Keratinocyte (primary cell): Measurements from ENCODE around the gene PLEKHG5. TPM values are rescaled to one million over a fixed set of nuclear protein-coding genes. Genes with fewer than 3 reads are reported as not detected.

Source experiments
- DNase-seq: peaks from one replicate; pipeline ENCODE4 v3.0.0-alpha.2; 2011; ENCODE audit warnings: low read depth, missing footprints, low spot score
- FAIRE-seq: peaks from 2 replicates; lab custom pipeline; 2011; peaks lifted over from hg19 to GRCh38; lab: Jason Lieb, UNC
- H2AFZ ChIP-seq: 2 replicates; pipeline ENCODE4 v1.6.0; 2012; ENCODE audit warnings: low read length, control low read depth, inconsistent platforms; ENCODE audit not compliant: control insufficient read depth
- H3K27ac ChIP-seq: 2 replicates; pipeline ENCODE4 v1.5.1; 2011; ENCODE audit warnings: low read length; ENCODE audit not compliant: control insufficient read depth, insufficient read depth
- H3K27me3 ChIP-seq: 3 replicates; pipeline ENCODE4 v1.6.0; 2011; ENCODE audit warnings: low read length; ENCODE audit not compliant: control insufficient read depth, insufficient read depth; ENCODE audit errors: extremely low read depth
- H3K36me3 ChIP-seq, 2 experiments: 2 replicates in 1 of 2; 3 replicates in 1 of 2; pipeline ENCODE4 v1.5.1; 2011; ENCODE audit warnings: low read length in 2 of 2, mild to moderate bottlenecking in 1 of 2; ENCODE audit not compliant: control insufficient read depth in 2 of 2, insufficient read depth in 2 of 2; ENCODE audit errors: extremely low read depth in 1 of 2
- H3K4me1 ChIP-seq: 3 replicates; pipeline ENCODE4 v1.5.1; 2011; ENCODE audit warnings: low read length; ENCODE audit not compliant: control insufficient read depth, insufficient read depth; ENCODE audit errors: extremely low read depth
- H3K4me2 ChIP-seq: 3 replicates; pipeline ENCODE4 v1.6.0; 2011; ENCODE audit warnings: low read depth, low read length; ENCODE audit not compliant: control insufficient read depth, insufficient read depth; ENCODE audit errors: extremely low read depth
- H3K4me3 ChIP-seq, 3 experiments: fragments of 200-600 bp in 1 of 3; sonication (generic) in 1 of 3; 2 replicates in 2 of 3; 3 replicates in 1 of 3; pipeline ENCODE4 v1.5.1; 2011 to 2016; ENCODE audit warnings: low read length in 3 of 3, mild to moderate bottlenecking in 3 of 3, control low read depth in 2 of 3, inconsistent platforms in 1 of 3, low read depth in 1 of 3, mixed read lengths in 1 of 3, mixed run types in 1 of 3, moderate library complexity in 1 of 3; ENCODE audit not compliant: control insufficient read depth in 2 of 3, insufficient read depth in 2 of 3; ENCODE audit errors: extremely low read depth in 1 of 3
- H3K79me2 ChIP-seq: 2 replicates; pipeline ENCODE4 v1.6.0; 2012; ENCODE audit warnings: low read length; ENCODE audit not compliant: control insufficient read depth, insufficient read depth
- H3K9ac ChIP-seq: 3 replicates; pipeline ENCODE4 v1.6.0; 2011; ENCODE audit warnings: low read length; ENCODE audit not compliant: control insufficient read depth, insufficient read depth; ENCODE audit errors: extremely low read depth
- H3K9me1 ChIP-seq: 3 replicates; pipeline ENCODE4 v1.6.0; 2011; ENCODE audit warnings: low read length; ENCODE audit not compliant: control insufficient read depth, insufficient read depth; ENCODE audit errors: extremely low read depth
- H3K9me3 ChIP-seq: 2 replicates; pipeline ENCODE4 v1.5.1; 2012; ENCODE audit warnings: low read depth, low read length; ENCODE audit not compliant: control insufficient read depth
- H4K20me1 ChIP-seq: 3 replicates; pipeline ENCODE4 v1.6.0; 2011; ENCODE audit warnings: low read length; ENCODE audit not compliant: control insufficient read depth, insufficient read depth; ENCODE audit errors: extremely low read depth
- CTCF ChIP-seq, 3 experiments: IDR thresholded peaks in 1 of 3; conservative IDR thresholded peaks in 1 of 3; optimal IDR thresholded peaks in 1 of 3; 2 replicates in 2 of 3; 3 replicates in 1 of 3; pipeline versions ENCODE3 to v1.5.1; 2011; ENCODE audit warnings: low read length in 3 of 3, mild to moderate bottlenecking in 3 of 3, moderate library complexity in 2 of 3, control low read depth in 1 of 3, inconsistent platforms in 1 of 3; ENCODE audit not compliant: insufficient read depth in 2 of 3; ENCODE audit errors: extremely low read depth in 1 of 3
- EZH2 ChIP-seq: IDR thresholded peaks from one replicate; pipeline ENCODE4 v1.6.1; 2012; ENCODE audit warnings: inconsistent platforms, mild to moderate bottlenecking, low read length, moderate library complexity
- dilution Hi-C: fragments of 300-500 bp; cut with MboI; formaldehyde crosslinking; loops from one replicate; pipeline ENCODE4 v1.7.0; 2020; ENCODE audit warnings: low sequenced_read_pairs; ENCODE audit not compliant: extremely low pct_ligation_motif_present
- polyA plus RNA-seq, 5 experiments: library from polyadenylated mRNA; depleted of rRNA in 3 of 5; stranded (reverse) in 3 of 5; stranded (forward) in 1 of 5; unstranded in 1 of 5; fragments of >200 nt; gene quantifications; 1 replicate in 1 of 5; 2 replicates in 3 of 5; 3 replicates in 1 of 5; pipeline versions ENCODE4 v1.2.1 to v1.2.3, GENCODE V29; 2011 to 2012; ENCODE audit warnings: missing spikeins in 2 of 5, low read depth in 1 of 5, low replicate concordance in 1 of 5

The PLEKHG5 gene
- polyA plus RNA-seq, 1 donor (not counting 4 experiments of a cell fraction or from before 2014, with no cell fraction given) = 11.8 TPM

DNA sequence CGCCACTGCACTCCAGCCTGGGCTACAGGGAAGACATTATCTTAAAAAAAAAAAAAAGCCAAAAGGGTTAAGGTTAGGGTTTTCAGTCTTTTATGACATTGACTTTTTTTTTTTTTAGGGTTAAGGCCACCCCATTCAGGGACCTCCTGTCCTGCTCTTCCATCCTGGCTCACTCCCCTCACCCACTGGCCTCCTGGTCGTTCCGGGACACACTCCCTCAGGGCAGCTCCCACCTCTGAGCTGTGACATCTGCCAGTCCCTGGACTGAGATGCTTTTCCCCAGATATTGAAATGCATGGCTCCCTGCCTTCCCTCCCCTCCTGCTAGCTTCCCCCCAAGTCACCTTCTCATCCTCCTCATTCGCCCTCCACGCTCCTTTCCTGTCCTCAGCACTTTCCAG, 9.6 kb downstream of the PLEKHG5 start:
- no peaks in the 10 kb centered on the region for H3K27me3 ChIP-seq
- no peak overlapping the region for H3K4me2 ChIP-seq
- H2AFZ ChIP-seq = no peak overlapping the region
- no peaks in the 10 kb centered on the region for H3K9me3 ChIP-seq
- H4K20me1 ChIP-seq = no peaks in the 10 kb centered on the region
- DNase-seq (no peak), FAIRE-seq (no peak)
- no peak overlapping the region for H3K27ac ChIP-seq
- H3K4me1 ChIP-seq = peaks cover 18% of the 10 kb centered on the region
- no peaks in the 10 kb centered on the region for H3K9me1 ChIP-seq
- peaks cover 19% of the 10 kb centered on the region for H3K79me2 ChIP-seq
- dilution Hi-C loops = no loop called here
- TF ChIP-seq EZH2 (no peak), CTCF (optimal IDR thresholded peaks at IDR 0.05 in 1 of 3, IDR thresholded peaks at IDR 0.05 in 1 of 3, conservative IDR thresholded peaks at IDR 0.05 in 1 of 3; ENCODE audit: extremely low read depth in 1 of 3, insufficient read depth in 2 of 3, low read length in 3 of 3) (no peak)
- no peak overlapping the region for H3K4me3 ChIP-seq
- H3K36me3 ChIP-seq = peaks cover 10 to 26% of the 10 kb centered on the region in 2 experiments
- no peak overlapping the region for H3K9ac ChIP-seq

GRCh38 chr1:6477039-6477820, 14.2 kb downstream of the PLEKHG5 start:
- Histone ChIP-seq H3K4me2 (no peak overlapping the region), H3K9me3 (no peaks in the 10 kb centered on the region), H3K4me1 (peaks cover 10% of the 10 kb centered on the region), H3K79me2 (no peaks in the 10 kb centered on the region), H3K27ac (no peak overlapping the region), H4K20me1 (no peaks in the 10 kb centered on the region), H3K27me3 (no peaks in the 10 kb centered on the region), H3K36me3 (peaks cover 21 to 24% of the 10 kb centered on the region in 2 experiments), H3K9ac (no peak overlapping the region), H2AFZ (no peak overlapping the region), H3K4me3 (no peak overlapping the region), H3K9me1 (peaks cover 2% of the 10 kb centered on the region)
- no peak for FAIRE-seq
- no peak for DNase-seq
- dilution Hi-C loops = no loop called here
- TF ChIP-seq CTCF (optimal IDR thresholded peaks at IDR 0.05 in 1 of 3, IDR thresholded peaks at IDR 0.05 in 1 of 3, conservative IDR thresholded peaks at IDR 0.05 in 1 of 3; ENCODE audit: extremely low read depth in 1 of 3, insufficient read depth in 2 of 3, low read length in 3 of 3) = no peak
- TF ChIP-seq EZH2 = no peak
